Left cardiac atrium (tissue), 4 donors: Measurements from ENCODE around the gene ARHGEF25. TPM values are rescaled to one million over a fixed set of nuclear protein-coding genes. Genes with fewer than 3 reads are reported as not detected.
"Not testable (repeated sequence)": the region's sequence is repeated elsewhere in the genome, so short reads cannot be mapped to it uniquely, and the experiment has no call there.

ENCODE experiments used
- ATAC-seq, 2 donors: fragments of 200-7000 bp; cut with Tn5 transposase; one replicate each; pipeline ENCODE4 v1.9.1; 2020; ENCODE audit warnings: mild to moderate bottlenecking in 2 of 2, moderate library complexity in 2 of 2
- DNase-seq: peaks from one replicate; pipeline ENCODE4 v3.0.0-alpha.2; 2020
- intact Hi-C, 2 donors: fragments of 100-400 bp; cut with DNase I; formaldehyde crosslinking; loops; one replicate each; pipeline versions ENCODE4 v1.14.1 to v1.15.1; 2022 to 2023
- total RNA-seq, 2 donors: library from RNA; stranded (reverse); fragmentation: NEBNext Ultra II Directional; extraction: Animal tissue kit (Norgen Biotek cat#: 25700); gene quantifications; one replicate each; pipeline ENCODE4 v1.2.1, GENCODE V29; 2021
- donor health status: DM: no; HTN: yes; CAD: no.
- donor health status: DM: no; HTN: yes; CAD: no; lungs with severe emphysema.
- donor health status: DM: yes; HTN: yes; CAD: no.
- donor health status: Dilated cardiomyopathy.

Gene ARHGEF25
- total RNA-seq, 2 donors from 2014 or later = 13.7 to 17.3 TPM

- ATAC-seq = no peak
- intact Hi-C loops = no loop called here
- no peak for DNase-seq
Observed at GRCh38 chr12:57627501-57628279, 16.5 kb downstream of the ARHGEF25 start.

GRCh38 chr12:57628280-57629191, 17.3 kb downstream of the ARHGEF25 start:
- intact Hi-C loops = no loop called here
- DNase-seq = no peak
- no peak for ATAC-seq

GRCh38 chr12:57629897-57630471, 18.7 kb downstream of the ARHGEF25 start:
- DNase-seq (no peak), ATAC-seq (no peak)
- intact Hi-C loops = loop anchor here in 1 of 2 donors (5.0 kb wide), 1 partner anchor 62 kb away; the partner anchor contains the start of gene OS9

- ATAC-seq (no peak), DNase-seq (no peak)
- intact Hi-C loops = loop anchor here in 1 of 2 donors (5.0 kb wide), 1 partner anchor 61 kb away; the partner anchor contains the start of gene OS9
Observed at GRCh38 chr12:57630891-57631433, 19.7 kb downstream of the ARHGEF25 start.

- intact Hi-C loops = loop anchor here in 1 of 2 donors (5.0 kb wide), 1 partner anchor 61 kb away; the partner anchor contains the start of gene OS9
- ATAC-seq = no peak
- DNase-seq = no peak
Observed at GRCh38 chr12:57631566-57632072, 20.4 kb downstream of the ARHGEF25 start.

GRCh38 chr12:57632073-57632957, 21.1 kb downstream of the ARHGEF25 start:
- ATAC-seq (peak; percentile 43 to 60), DNase-seq (no peak)
- intact Hi-C loops = loop anchor here in 1 of 2 donors (5.0 kb wide), 1 partner anchor 60 kb away; the partner anchor contains the start of gene OS9

- intact Hi-C loops = loop anchor here in 1 of 2 donors (5.0 kb wide), 1 partner anchor 59 kb away; the partner anchor contains the start of gene OS9
- peak; percentile 67 for DNase-seq
- ATAC-seq = peak; percentile 88 to 91
Observed at GRCh38 chr12:57632958-57633840, 22.0 kb downstream of the ARHGEF25 start, which contains the start of gene B4GALNT1. TSS of gene B4GALNT1 (minus strand) at chr12:57633201. CDS start at chr12:57632132, 1,069 bp downstream.

- ATAC-seq, intact Hi-C loops, DNase-seq: not testable (repeated sequence)
Observed at GRCh38 chr12:57636731-57637130, 25.5 kb downstream of the ARHGEF25 start.

GRCh38 chr12:57637364-57637763, 26.1 kb downstream of the ARHGEF25 start:
- no peak for ATAC-seq
- no peak for DNase-seq
- intact Hi-C loops = no loop called here

- ATAC-seq = no peak
Observed at GRCh38 chr12:57638096-57638495, 26.9 kb downstream of the ARHGEF25 start.

GRCh38 chr12:57640175-57641042, 29.2 kb downstream of the ARHGEF25 start:
- intact Hi-C loops = no loop called here
- no peak for ATAC-seq
- DNase-seq = no peak

More at GRCh38 chr12:57638096-57638495, 26.9 kb downstream of the ARHGEF25 start:
- intact Hi-C loops = no loop called here
- no peak for DNase-seq

- intact Hi-C loops = no loop called here
- DNase-seq (no peak), ATAC-seq (no peak)
Observed at GRCh38 chr12:57641699-57642442, 30.6 kb downstream of the ARHGEF25 start.

- ATAC-seq, DNase-seq, intact Hi-C loops: not testable (repeated sequence)
Observed at GRCh38 chr12:57645990-57646658, 34.9 kb downstream of the ARHGEF25 start.

GRCh38 chr12:57646659-57647049, 35.4 kb downstream of the ARHGEF25 start:
- ATAC-seq, DNase-seq, intact Hi-C loops: not testable (repeated sequence)
